Measurements from ENCODE around the gene MAN1A1. TPM values are rescaled to one million over a fixed set of nuclear protein-coding genes. Genes with fewer than 3 reads are reported as not detected.
"Not testable (repeated sequence)": the region's sequence is repeated elsewhere in the genome, so short reads cannot be mapped to it uniquely, and the experiment has no call there.

Gene MAN1A1
- total RNA-seq, 1 donor: 79.6 TPM

DNA sequence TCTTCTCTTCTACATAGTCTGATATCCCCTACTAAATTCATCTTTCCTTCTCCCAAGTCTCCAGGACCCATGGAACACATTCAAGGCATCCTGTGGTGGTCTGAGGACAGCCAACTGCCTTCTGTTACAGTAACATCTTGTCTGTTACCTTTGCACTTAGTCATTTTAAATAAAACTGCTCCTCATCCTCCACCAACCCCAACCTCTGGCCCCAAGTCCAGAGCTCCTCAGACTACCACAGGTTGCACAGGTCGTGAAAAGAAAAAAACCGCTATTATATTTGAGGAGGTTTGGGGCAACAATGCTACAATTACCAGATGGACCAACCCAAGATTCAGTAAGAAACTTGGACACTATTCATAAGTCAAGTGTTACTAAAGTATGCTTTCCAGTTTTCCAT is 49.9 kb downstream of the MAN1A1 start:
- Histone ChIP-seq H3K27me3 (ENCODE audit: insufficient read depth, low read length) (no peaks in the 10 kb centered on the region), H3K27ac (ENCODE audit: low read depth, low read length) (no peak overlapping the region), H3K9me3 (ENCODE audit: low read depth, low read length) (no peaks in the 10 kb centered on the region), H3K79me2 (ENCODE audit: insufficient read depth, low read length) (no peaks in the 10 kb centered on the region), H3K4me3 (ENCODE audit: insufficient read depth, low read length) (no peak overlapping the region), H4K20me1 (ENCODE audit: insufficient read depth, low read length) (no peaks in the 10 kb centered on the region), H3K36me3 (ENCODE audit: insufficient read depth, low read length) (no peaks in the 10 kb centered on the region), H3K4me1 (ENCODE audit: insufficient read depth, low read length) (no peaks in the 10 kb centered on the region), H3K4me2 (ENCODE audit: insufficient read depth, low read length) (no peak overlapping the region), H2AFZ (ENCODE audit: low read length) (no peak overlapping the region)
- TF ChIP-seq, protein P1, sequence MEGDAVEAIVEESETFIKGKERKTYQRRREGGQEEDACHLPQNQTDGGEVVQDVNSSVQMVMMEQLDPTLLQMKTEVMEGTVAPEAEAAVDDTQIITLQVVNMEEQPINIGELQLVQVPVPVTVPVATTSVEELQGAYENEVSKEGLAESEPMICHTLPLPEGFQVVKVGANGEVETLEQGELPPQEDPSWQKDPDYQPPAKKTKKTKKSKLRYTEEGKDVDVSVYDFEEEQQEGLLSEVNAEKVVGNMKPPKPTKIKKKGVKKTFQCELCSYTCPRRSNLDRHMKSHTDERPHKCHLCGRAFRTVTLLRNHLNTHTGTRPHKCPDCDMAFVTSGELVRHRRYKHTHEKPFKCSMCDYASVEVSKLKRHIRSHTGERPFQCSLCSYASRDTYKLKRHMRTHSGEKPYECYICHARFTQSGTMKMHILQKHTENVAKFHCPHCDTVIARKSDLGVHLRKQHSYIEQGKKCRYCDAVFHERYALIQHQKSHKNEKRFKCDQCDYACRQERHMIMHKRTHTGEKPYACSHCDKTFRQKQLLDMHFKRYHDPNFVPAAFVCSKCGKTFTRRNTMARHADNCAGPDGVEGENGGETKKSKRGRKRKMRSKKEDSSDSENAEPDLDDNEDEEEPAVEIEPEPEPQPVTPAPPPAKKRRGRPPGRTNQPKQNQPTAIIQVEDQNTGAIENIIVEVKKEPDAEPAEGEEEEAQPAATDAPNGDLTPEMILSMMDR (IDR thresholded peaks at IDR 0.05; ENCODE audit: extremely low read depth, low read depth, low read length): no peak
- no peak for DNase-seq (ENCODE audit: insufficient read length, low spot score, missing footprints)

DNA sequence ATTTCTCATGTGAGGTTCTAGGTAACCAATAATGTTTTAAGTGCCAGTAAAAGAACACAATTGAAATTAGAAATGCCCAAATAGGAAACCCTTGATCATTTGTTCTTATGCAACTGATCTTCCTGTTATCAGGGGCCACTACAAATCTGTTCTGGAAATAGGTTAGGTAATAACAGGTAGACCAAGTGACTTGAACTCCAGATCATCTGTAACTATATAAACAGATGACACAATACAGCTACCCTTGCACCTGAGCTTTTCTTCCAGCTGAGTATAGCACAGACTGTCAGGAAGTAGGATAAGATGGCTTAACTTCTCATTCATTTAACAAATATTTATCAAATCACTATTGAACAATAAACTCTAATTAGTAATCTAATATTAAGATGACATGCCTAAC is 52.5 kb downstream of the MAN1A1 start:
- no peaks in the 10 kb centered on the region for H4K20me1 ChIP-seq (ENCODE audit: insufficient read depth, low read length)
- H3K4me3 ChIP-seq (ENCODE audit: insufficient read depth, low read length): no peak overlapping the region
- H3K27me3 ChIP-seq (ENCODE audit: insufficient read depth, low read length): no peaks in the 10 kb centered on the region
- TF ChIP-seq, protein P1 (IDR thresholded peaks at IDR 0.05; ENCODE audit: extremely low read depth, low read depth, low read length): no peak
- H3K79me2 ChIP-seq (ENCODE audit: insufficient read depth, low read length): no peaks in the 10 kb centered on the region
- no peak overlapping the region for H3K4me2 ChIP-seq (ENCODE audit: insufficient read depth, low read length)
- no peak overlapping the region for H3K27ac ChIP-seq (ENCODE audit: low read depth, low read length)
- no peak overlapping the region for H2AFZ ChIP-seq (ENCODE audit: low read length)
- H3K4me1 ChIP-seq (ENCODE audit: insufficient read depth, low read length): no peaks in the 10 kb centered on the region
- DNase-seq (ENCODE audit: insufficient read length, low spot score, missing footprints): no peak
- no peaks in the 10 kb centered on the region for H3K9me3 ChIP-seq (ENCODE audit: low read depth, low read length)
- H3K36me3 ChIP-seq (ENCODE audit: insufficient read depth, low read length): no peaks in the 10 kb centered on the region

DNA sequence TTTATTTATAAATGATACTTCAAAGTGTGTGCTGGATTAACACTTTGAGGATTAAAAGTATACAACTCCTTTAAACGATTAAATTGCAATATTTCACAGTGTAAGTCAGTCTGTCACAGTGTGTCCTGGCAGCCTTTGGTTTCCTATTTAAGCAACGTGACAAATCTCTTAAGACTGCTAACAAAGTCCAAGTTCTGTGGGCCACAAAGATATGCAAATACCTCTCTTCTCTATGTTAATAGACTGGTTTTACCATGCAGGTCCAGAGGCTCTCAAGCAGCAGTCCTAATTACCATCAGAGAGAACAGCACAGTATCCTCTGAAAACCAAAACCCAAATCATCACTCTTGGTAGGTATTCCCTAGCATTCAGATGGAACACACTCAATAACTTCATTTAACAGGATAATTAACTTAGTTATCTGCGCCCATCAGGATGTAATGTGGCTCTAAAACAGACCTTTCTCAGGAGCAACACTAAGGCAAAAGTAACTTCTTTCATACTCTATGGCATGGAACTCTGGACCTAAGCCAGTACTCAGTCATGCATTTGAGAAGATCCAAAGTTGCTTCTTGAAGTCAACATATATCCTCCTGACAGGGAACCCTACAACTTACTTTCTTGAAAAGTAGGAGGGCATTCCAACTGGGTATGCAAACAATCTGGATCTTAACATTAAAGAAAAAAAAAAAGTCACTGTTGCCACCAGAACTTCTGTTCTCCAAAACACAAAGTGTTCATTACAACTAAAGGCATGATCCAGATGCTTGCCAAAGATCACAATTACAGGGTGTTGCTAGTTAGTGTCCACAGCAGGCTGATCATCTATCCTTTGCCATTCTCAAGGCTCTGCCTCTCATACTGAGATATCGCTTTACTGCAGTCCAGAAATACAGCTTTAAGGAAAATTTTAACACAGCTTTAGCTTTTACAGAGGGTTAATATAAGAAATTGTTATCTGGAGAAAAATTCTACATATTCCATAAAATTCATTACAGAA is 53.2 kb downstream of the MAN1A1 start:
- Histone ChIP-seq H3K27me3 (ENCODE audit: insufficient read depth, low read length) (no peaks in the 10 kb centered on the region), H3K9me3 (ENCODE audit: low read depth, low read length) (no peaks in the 10 kb centered on the region), H3K27ac (ENCODE audit: low read depth, low read length) (no peak overlapping the region), H4K20me1 (ENCODE audit: insufficient read depth, low read length) (no peaks in the 10 kb centered on the region), H3K4me1 (ENCODE audit: insufficient read depth, low read length) (no peaks in the 10 kb centered on the region), H3K79me2 (ENCODE audit: insufficient read depth, low read length) (no peaks in the 10 kb centered on the region), H2AFZ (ENCODE audit: low read length) (no peak overlapping the region), H3K4me2 (ENCODE audit: insufficient read depth, low read length) (no peak overlapping the region), H3K36me3 (ENCODE audit: insufficient read depth, low read length) (no peaks in the 10 kb centered on the region), H3K4me3 (ENCODE audit: insufficient read depth, low read length) (no peak overlapping the region)
- DNase-seq (ENCODE audit: insufficient read length, low spot score, missing footprints): no peak
- TF ChIP-seq, protein P1 (IDR thresholded peaks at IDR 0.05; ENCODE audit: extremely low read depth, low read depth, low read length): no peak

DNA sequence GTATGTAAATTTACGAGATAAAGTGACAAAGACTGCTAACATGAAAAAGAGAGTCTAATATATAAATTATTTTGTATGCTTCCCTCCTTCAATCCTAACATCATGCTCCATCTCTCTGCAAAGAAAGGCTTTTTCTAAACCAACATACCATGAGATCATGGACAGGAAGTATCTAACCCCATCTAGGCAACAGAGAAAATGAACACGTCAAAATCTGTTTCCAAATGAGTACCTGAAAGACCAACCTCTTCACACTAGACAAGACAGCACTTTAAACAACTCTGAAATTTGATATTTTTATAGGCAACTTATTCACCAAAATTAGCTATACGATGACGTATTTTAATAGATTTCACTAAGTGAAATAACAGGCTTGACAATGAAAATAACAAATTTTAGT is 54.6 kb downstream of the MAN1A1 start:
- no peak for DNase-seq (ENCODE audit: insufficient read length, low spot score, missing footprints)
- H3K79me2 ChIP-seq (ENCODE audit: insufficient read depth, low read length): no peaks in the 10 kb centered on the region
- H3K27me3 ChIP-seq (ENCODE audit: insufficient read depth, low read length): no peaks in the 10 kb centered on the region
- no peak overlapping the region for H3K4me3 ChIP-seq (ENCODE audit: insufficient read depth, low read length)
- no peaks in the 10 kb centered on the region for H3K4me1 ChIP-seq (ENCODE audit: insufficient read depth, low read length)
- H3K9me3 ChIP-seq (ENCODE audit: low read depth, low read length): no peaks in the 10 kb centered on the region
- no peaks in the 10 kb centered on the region for H3K36me3 ChIP-seq (ENCODE audit: insufficient read depth, low read length)
- TF ChIP-seq, protein P1 (IDR thresholded peaks at IDR 0.05; ENCODE audit: extremely low read depth, low read depth, low read length): no peak
- no peaks in the 10 kb centered on the region for H4K20me1 ChIP-seq (ENCODE audit: insufficient read depth, low read length)
- H2AFZ ChIP-seq (ENCODE audit: low read length): no peak overlapping the region
- H3K27ac ChIP-seq (ENCODE audit: low read depth, low read length): no peak overlapping the region
- no peak overlapping the region for H3K4me2 ChIP-seq (ENCODE audit: insufficient read depth, low read length)

DNA sequence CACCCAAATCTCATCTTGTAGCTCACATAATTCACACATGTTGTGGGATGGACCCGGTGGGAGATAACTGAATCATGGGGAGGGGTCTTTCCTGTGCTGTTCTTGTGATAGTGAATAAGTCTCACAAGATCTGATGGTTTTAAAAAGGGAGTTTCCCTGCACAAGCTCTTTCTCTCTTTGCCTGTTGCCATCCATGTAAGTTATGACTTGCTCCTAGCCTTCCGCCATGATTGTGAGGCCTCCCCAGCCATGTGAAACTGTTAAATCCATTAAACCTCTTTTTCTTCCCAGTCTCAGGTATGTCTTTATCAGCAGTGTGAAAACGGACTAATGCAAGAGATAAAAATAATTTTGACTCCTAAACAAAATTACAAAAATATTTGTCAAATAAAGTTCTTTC is 58.5 kb downstream of the MAN1A1 start:
- H4K20me1 ChIP-seq (ENCODE audit: insufficient read depth, low read length); H3K4me3 ChIP-seq (ENCODE audit: insufficient read depth, low read length); H3K79me2 ChIP-seq (ENCODE audit: insufficient read depth, low read length); H3K4me2 ChIP-seq (ENCODE audit: insufficient read depth, low read length); H3K9me3 ChIP-seq (ENCODE audit: low read depth, low read length); H2AFZ ChIP-seq (ENCODE audit: low read length); H3K27ac ChIP-seq (ENCODE audit: low read depth, low read length); H3K36me3 ChIP-seq (ENCODE audit: insufficient read depth, low read length); H3K4me1 ChIP-seq (ENCODE audit: insufficient read depth, low read length); DNase-seq (ENCODE audit: insufficient read length, low spot score, missing footprints); H3K27me3 ChIP-seq (ENCODE audit: insufficient read depth, low read length): not testable (repeated sequence)
